ENCODE results near the gene DAND5.
A peak's percentile ranks its signal among the peaks of the same experiment; 100 is the strongest.
"Not testable (repeated sequence)": the region's sequence is repeated elsewhere in the genome, so short reads cannot be mapped to it uniquely, and the experiment has no call there.

The DAND5 gene

DNA sequence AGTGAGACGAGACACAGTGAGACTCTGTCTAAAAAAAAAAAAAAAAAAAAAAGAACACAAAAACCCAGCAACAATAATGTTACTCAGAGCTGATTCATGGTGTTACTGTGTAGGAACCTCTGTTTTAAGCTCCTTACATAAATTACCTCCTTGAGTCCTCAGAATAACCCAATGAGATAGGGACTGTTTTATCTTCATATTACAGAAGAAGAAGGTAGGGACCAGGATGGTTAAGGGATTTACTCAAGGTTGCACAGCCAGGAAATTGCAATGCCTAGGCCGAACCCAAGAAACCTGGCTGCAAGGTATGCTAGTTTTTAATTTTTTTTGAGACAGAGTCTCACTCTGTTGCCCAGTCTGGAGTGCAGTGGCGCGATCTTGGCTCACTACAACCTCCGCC is 1.5 kb upstream of the DAND5 start:
- no peak for DNase-seq (ENCODE audit: low read depth)

DNA sequence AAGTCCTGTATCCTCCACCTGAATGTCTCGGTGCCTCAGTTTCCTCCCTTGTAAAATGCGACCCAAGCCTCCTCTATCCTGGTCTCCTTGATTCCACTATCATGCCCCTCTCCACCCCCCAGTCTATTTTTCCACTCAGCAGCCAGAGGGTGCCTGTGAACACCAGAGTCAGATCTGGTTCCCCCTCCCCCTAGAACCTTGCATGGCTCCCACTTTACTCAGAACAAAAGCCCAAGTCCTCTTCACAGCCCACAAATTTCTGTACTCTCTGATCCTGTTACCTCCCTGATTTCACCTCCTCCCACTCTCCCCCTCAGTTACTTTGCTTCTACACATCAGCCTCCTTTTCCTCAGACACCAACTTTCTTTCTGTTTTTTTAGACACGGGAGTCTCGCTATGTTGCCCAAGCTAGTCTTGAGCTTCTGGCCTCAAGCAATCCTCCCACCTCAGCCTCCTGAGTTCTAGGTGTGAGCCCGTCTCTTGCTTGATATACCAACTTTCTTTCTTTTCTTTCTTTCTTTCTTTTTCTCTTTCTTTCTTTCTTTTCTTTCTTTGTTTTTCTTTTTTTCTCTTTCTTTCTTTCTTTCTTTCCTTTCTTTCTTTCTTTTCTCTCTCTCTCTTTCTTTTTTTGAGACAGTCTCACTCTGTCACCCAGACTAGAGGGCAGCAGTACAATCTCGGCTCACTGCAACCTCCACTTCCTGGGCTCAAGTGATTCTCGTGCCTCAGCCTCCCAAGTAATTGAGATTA is 869 bp downstream of the DAND5 start:
- no peak for DNase-seq (ENCODE audit: low read depth)

GRCh38 chr19:12973236-12973635 is 3.9 kb downstream of the DAND5 start:
- DNase-seq (ENCODE audit: low read depth), result no peak

- no peak for DNase-seq (ENCODE audit: low read depth)
These were observed 5.2 kb downstream of the DAND5 start for GRCh38 chr19:12974301-12975220.

GRCh38 chr19:12975221-12975741 is 5.9 kb downstream of the DAND5 start:
- DNase-seq (ENCODE audit: low read depth), result no peak

DNA sequence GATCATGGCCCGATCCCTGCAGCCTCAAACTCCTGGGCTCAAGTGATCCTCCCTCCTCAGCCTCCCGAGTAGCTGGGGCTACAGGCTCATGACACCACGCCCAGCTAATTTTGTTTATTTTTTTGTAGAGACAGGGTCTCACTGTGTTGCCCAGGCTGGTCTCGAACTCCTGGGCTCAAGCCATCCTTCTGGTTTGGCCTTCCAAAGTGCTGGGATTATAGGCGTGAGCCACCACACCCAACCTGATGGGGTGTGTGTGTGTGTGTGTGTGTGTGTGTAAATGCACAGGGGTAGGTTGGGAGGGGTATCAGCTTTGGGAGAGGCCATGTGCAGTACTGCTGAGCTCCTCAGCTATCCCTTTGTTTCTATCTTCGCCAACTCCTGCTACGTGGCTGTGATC is 6.7 kb downstream of the DAND5 start:
- DNase-seq (ENCODE audit: low read depth), result not testable (repeated sequence)

- no peak for DNase-seq (ENCODE audit: low read depth)
These were observed 10.6 kb downstream of the DAND5 start for GRCh38 chr19:12979974-12980373.

DNA sequence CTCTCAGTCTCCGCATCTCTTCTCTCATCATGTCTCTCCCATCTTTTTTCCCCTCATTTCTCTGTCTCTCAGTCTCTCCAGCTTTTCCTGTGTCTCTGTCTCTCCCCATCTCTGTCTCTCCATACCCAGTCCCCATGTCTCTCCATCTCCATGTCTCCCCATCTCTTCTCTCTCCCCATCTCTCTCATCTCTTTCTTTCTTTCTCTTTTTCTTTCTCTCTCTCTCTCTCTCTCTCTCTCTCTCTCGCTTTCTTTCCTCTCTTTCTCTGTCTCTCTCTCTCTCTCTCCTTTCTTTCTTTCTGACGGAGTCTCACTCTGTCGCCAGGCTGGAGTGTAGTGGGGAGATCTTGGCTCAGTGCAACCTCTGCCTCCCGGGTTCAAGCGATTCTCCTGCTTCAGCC is 13.3 kb downstream of the DAND5 start:
- no peak for DNase-seq (ENCODE audit: low read depth)

- DNase-seq (ENCODE audit: low read depth), result no peak
These were observed 13.7 kb downstream of the DAND5 start for GRCh38 chr19:12983091-12983490.

- peak; percentile 72 for DNase-seq (ENCODE audit: low read depth)
These were observed 14.3 kb downstream of the DAND5 start for GRCh38 chr19:12983542-12984142.

DNA sequence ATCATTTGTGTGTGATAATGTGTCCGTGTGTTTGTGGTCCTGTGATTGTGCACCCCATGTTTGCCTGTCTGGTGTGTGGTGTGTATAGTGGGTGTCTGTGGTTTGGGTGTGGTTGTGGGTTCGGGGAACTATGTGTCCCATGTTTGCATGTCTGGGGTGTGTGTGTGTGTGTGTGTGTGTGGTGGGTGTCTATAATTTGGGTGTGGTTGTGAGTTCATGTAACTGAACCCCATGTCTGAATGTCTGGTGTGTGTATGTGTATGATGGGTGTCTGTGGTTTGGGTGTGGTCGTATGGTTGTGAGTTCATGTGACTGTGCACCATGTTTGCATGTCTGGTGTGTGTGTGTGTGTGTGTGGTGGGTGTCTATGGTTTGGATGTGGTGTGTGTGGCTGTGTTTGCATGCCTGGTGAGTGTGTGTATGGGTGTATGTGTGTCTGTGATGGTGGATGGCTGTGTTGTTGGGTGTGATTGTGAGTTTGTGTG is 14.8 kb downstream of the DAND5 start:
- DNase-seq (ENCODE audit: low read depth), result no peak

- no peak for DNase-seq (ENCODE audit: low read depth)
These were observed 15.3 kb downstream of the DAND5 start for GRCh38 chr19:12984683-12985048.

- DNase-seq (ENCODE audit: low read depth), result no peak
These were observed 15.8 kb downstream of the DAND5 start for GRCh38 chr19:12985049-12985776.

DNA sequence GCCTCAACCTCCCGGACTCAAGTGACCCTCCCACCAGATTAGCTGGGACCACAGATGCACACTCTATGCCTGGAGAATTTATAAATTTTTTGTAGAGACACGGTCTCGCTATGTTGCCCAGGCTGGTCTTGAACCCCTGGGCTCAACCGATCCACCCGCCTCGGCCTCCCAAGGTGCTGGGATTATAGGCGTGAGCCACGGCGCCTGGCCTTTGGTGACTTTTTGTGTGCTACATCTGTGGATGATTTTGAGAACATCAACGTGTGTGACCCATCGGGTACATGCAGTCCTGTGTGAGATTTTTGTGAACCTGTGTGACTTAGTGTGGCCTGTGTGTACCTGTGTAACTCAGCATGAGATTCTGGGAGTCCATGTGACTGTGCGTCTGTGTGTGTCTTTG is 17.4 kb downstream of the DAND5 start:
- no peak for DNase-seq (ENCODE audit: low read depth)

DNA sequence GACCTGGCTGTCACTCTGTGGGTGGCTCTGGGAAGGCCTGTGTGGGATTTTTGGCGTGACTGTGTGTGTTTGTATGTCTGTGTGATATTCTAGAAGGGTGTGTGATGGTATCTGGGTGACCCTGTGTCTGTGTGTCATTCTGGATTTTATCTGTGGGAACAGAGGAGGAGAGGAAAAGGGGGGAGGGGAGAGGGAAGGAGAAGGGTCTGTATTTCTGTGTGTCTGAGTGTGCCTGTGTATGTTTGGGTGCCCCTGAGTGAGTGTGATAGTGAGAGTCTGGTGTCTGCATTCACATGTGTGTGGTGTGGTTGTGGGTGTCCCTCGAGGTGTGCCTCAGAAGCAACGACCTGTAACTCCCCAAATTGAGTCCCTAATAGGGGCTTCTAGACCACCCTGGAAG is 17.8 kb downstream of the DAND5 start:
- DNase-seq (ENCODE audit: low read depth), result no peak

GRCh38 chr19:12987781-12988180 is 18.4 kb downstream of the DAND5 start:
- no peak for DNase-seq (ENCODE audit: low read depth)

DNA sequence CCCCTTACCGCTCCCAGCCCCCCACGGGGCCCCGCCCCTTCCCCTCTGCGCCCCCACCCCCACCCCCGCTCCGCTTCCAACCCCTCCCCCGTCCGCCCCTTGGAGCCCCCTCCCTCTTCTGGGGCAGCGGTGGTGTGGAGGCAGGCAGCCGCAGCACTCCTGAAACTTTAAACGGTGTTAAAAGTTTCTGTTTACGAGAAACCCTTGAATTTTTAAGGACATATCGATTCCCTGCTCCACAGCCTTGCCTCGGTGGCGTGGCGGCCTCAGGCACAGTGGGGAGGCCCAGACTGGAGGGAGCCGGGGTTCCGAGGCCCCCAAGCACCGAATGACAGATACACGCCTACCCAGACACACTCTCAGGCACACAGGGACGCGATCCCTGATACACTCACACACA is 21.1 kb downstream of the DAND5 start:
- DNase-seq (ENCODE audit: low read depth), result no peak

DNA sequence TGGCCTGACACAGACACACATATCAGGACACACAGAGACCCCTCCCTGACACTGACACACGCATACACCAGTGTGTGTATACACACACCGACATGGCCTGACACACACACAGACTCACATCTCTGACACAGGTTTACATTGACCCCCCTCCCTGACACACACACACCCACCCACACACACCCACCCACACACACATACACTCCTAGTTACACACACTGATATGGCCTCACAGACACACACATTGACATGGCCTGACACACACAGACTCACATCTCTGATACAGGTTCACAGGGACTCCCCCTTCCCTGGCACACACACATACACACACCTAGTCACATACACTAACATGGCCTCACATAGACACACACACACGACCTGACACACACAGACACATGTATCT is 21.5 kb downstream of the DAND5 start:
- DNase-seq (ENCODE audit: low read depth), result no peak

DNA sequence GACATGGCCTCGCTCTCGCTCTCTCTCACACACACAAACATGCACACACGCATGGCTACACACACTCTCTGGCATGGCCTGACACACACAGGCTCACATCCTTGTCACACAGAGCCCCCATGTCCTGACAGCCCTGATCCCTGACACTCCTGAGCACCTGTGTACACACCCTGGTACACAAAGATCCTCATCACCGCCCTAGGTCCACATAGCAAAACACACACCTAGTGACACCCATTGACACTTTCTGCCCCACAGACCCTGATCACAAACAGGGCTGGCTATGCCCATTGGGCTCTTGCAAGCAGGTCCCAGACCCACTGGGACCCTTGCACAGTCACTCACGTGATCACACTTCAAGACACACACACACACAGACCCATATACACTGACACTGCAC is 21.9 kb downstream of the DAND5 start:
- DNase-seq (ENCODE audit: low read depth), result no peak

GRCh38 chr19:12992729-12993128 is 23.4 kb downstream of the DAND5 start:
- no peak for DNase-seq (ENCODE audit: low read depth)

DNA sequence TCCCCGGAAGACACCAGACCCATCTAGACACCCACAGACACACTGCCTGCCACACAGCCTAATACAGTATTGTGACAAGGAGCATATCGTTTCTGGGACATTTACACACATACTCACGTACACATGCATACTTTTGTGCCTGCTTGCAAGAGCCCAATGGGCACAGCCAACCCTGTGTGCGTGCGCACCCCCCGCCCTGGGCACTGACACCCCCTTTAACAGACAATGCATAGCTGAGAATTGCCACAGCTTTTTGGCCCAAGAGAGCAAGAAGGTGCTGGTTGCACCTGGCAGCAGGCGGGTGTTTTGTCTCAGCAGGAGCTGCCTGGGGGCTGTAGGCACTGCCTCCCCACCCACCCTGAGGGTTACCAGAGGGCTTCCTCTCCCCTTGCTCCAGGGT is 24.2 kb downstream of the DAND5 start:
- DNase-seq (ENCODE audit: low read depth), result no peak

Data from stimulated activated CD4-positive, alpha-beta T cell treated with anti-CD3 and anti-CD28 coated beads, Interleukin-2, amount 100 ng/mL, for 4 hours (primary cell).